ENCODE results near the gene BRPF3. TPM values are rescaled to one million over a fixed set of nuclear protein-coding genes. Genes with fewer than 3 reads are reported as not detected.

Gene BRPF3
- total RNA-seq, 4 donors from 2014 or later: 49.6 to 71.0 (median 65.0) TPM

GRCh38 chr6:36209606-36210005 is 13.1 kb downstream of the BRPF3 start:
- peaks cover 0 to 90% (median 0%) of the 10 kb centered on the region in 3 donors for H3K36me3 ChIP-seq
- peak in 1 of 3 donors; percentile 64 for DNase-seq
- peak overlapping the region in 2 of 4 donors; percentile 51 to 84 for H3K27ac ChIP-seq
- H3K27me3 ChIP-seq: no peaks in the 10 kb centered on the region
- H3K4me1 ChIP-seq: peaks cover 0 to 15% (median 0%) of the 10 kb centered on the region in 4 donors
- H3K9me3 ChIP-seq: no peaks in the 10 kb centered on the region
- no peak overlapping the region for H3K4me3 ChIP-seq
- TF ChIP-seq POLR2A (IDR thresholded peaks at IDR 0.05) (no peak), CTCF (IDR thresholded peaks at IDR 0.05) (no peak)

GRCh38 chr6:36210182-36210581 is 13.6 kb downstream of the BRPF3 start:
- peak in 2 of 3 donors; percentile 56 to 67 for DNase-seq
- H3K27ac ChIP-seq: peak overlapping the region in 3 of 4 donors; percentile 51 to 84 (median 58)
- no peaks in the 10 kb centered on the region for H3K27me3 ChIP-seq
- H3K4me1 ChIP-seq: peaks cover 0 to 15% (median 0%) of the 10 kb centered on the region in 4 donors
- no peaks in the 10 kb centered on the region for H3K9me3 ChIP-seq
- H3K36me3 ChIP-seq: peaks cover 0 to 90% (median 0%) of the 10 kb centered on the region in 3 donors
- TF ChIP-seq CTCF (IDR thresholded peaks at IDR 0.05) (no peak), POLR2A (IDR thresholded peaks at IDR 0.05) (no peak)
- no peak overlapping the region for H3K4me3 ChIP-seq

GRCh38 chr6:36210886-36211595 is 14.5 kb downstream of the BRPF3 start:
- TF ChIP-seq CTCF (IDR thresholded peaks at IDR 0.05) (no peak), POLR2A (IDR thresholded peaks at IDR 0.05) (no peak)
- Histone ChIP-seq H3K4me3 (no peak overlapping the region), H3K9me3 (no peaks in the 10 kb centered on the region), H3K36me3 (peaks cover 0 to 89% (median 0%) of the 10 kb centered on the region in 3 donors), H3K27ac (peak overlapping the region in 3 of 4 donors; percentile 51 to 84 (median 58)), H3K4me1 (peaks cover 0 to 20% (median 0%) of the 10 kb centered on the region in 4 donors), H3K27me3 (no peaks in the 10 kb centered on the region)
- DNase-seq: no peak

GRCh38 chr6:36216559-36216958 is 20.0 kb downstream of the BRPF3 start:
- Histone ChIP-seq H3K27ac (peak overlapping the region in 1 of 4 donors; percentile 28), H3K9me3 (no peaks in the 10 kb centered on the region), H3K4me1 (peaks cover 0 to 33% (median 0%) of the 10 kb centered on the region in 4 donors), H3K4me3 (no peak overlapping the region), H3K36me3 (peaks cover 0 to 72% (median 0%) of the 10 kb centered on the region in 3 donors), H3K27me3 (no peaks in the 10 kb centered on the region)
- TF ChIP-seq POLR2A (IDR thresholded peaks at IDR 0.05) (no peak), CTCF (IDR thresholded peaks at IDR 0.05) (no peak)
- peak in 1 of 3 donors; percentile 65 for DNase-seq

- Histone ChIP-seq H3K27me3 (no peaks in the 10 kb centered on the region), H3K27ac (peak overlapping the region in 1 of 4 donors; percentile 45), H3K9me3 (no peaks in the 10 kb centered on the region), H3K4me1 (peaks cover 0 to 38% (median 0%) of the 10 kb centered on the region in 4 donors), H3K4me3 (no peak overlapping the region), H3K36me3 (peaks cover 0 to 72% (median 0%) of the 10 kb centered on the region in 3 donors)
- TF ChIP-seq POLR2A (IDR thresholded peaks at IDR 0.05): no peak
- TF ChIP-seq CTCF (IDR thresholded peaks at IDR 0.05): no peak
- no peak for DNase-seq
Observed at GRCh38 chr6:36217188-36217587, 20.6 kb downstream of the BRPF3 start.

Measured in Peyer's patch (tissue), 4 donors.